Left cardiac atrium (tissue), 4 donors: ENCODE results near the gene NCEH1. TPM values are rescaled to one million over a fixed set of nuclear protein-coding genes. Genes with fewer than 3 reads are reported as not detected.
"Not testable (repeated sequence)": the region's sequence is repeated elsewhere in the genome, so short reads cannot be mapped to it uniquely, and the experiment has no call there.

Experiments used
- ATAC-seq, 2 donors: fragments of 200-7000 bp; cut with Tn5 transposase; one replicate each; pipeline ENCODE4 v1.9.1; 2020; ENCODE audit warnings: mild to moderate bottlenecking in 2 of 2, moderate library complexity in 2 of 2
- DNase-seq: peaks from one replicate; pipeline ENCODE4 v3.0.0-alpha.2; 2020
- intact Hi-C, 2 donors: fragments of 100-400 bp; cut with DNase I; formaldehyde crosslinking; loops; one replicate each; pipeline versions ENCODE4 v1.14.1 to v1.15.1; 2022 to 2023
- total RNA-seq, 2 donors: library from RNA; stranded (reverse); fragmentation: NEBNext Ultra II Directional; extraction: Animal tissue kit (Norgen Biotek cat#: 25700); gene quantifications; one replicate each; pipeline ENCODE4 v1.2.1, GENCODE V29; 2021
- donor health status: DM: no; HTN: yes; CAD: no.
- donor health status: DM: no; HTN: yes; CAD: no; lungs with severe emphysema.
- donor health status: DM: yes; HTN: yes; CAD: no.
- donor health status: Dilated cardiomyopathy.

NCEH1 gene
- total RNA-seq, 2 donors from 2014 or later, result 21.4 to 25.5 TPM

- intact Hi-C loops, result no loop called here
- DNase-seq, result no peak
- peak in 1 of 2 donors; percentile 58 for ATAC-seq
Observed at GRCh38 chr3:172687501-172687900, 23.4 kb downstream of the NCEH1 start.

- intact Hi-C loops, result no loop called here
- DNase-seq (no peak), ATAC-seq (no peak)
Observed at GRCh38 chr3:172685331-172686214, 25.3 kb downstream of the NCEH1 start.

GRCh38 chr3:172680684-172681083, 30.2 kb downstream of the NCEH1 start:
- intact Hi-C loops, result no loop called here
- DNase-seq (no peak), ATAC-seq (no peak)

GRCh38 chr3:172679599-172679998, 31.3 kb downstream of the NCEH1 start:
- DNase-seq, result no peak
- no peak for ATAC-seq
- intact Hi-C loops, result no loop called here

GRCh38 chr3:172678068-172678467, 32.8 kb downstream of the NCEH1 start:
- DNase-seq, result no peak
- intact Hi-C loops, result no loop called here

GRCh38 chr3:172676196-172676922, 34.5 kb downstream of the NCEH1 start:
- intact Hi-C loops, result no loop called here
- ATAC-seq (peak; percentile 53 to 56), DNase-seq (no peak)

More at GRCh38 chr3:172678068-172678467, 32.8 kb downstream of the NCEH1 start:
- no peak for ATAC-seq

GRCh38 chr3:172675441-172676193, 35.2 kb downstream of the NCEH1 start:
- ATAC-seq (peak in 1 of 2 donors; percentile 14), DNase-seq (no peak)
- intact Hi-C loops, result no loop called here

- DNase-seq, result peak; percentile 54
- intact Hi-C loops, result loop anchor here in 1 of 2 donors (5.0 kb wide), 1 partner anchor 39 kb away; the partner anchor contains the start of gene NCEH1
- ATAC-seq, result peak in 1 of 2 donors; percentile 63
Observed at GRCh38 chr3:172673210-172673679, 37.6 kb downstream of the NCEH1 start.

- no peak for ATAC-seq
- DNase-seq, result no peak
- intact Hi-C loops, result loop anchor here in 1 of 2 donors (5.0 kb wide), 1 partner anchor 337 kb away; no protein-coding TSS in a partner anchor
Observed at GRCh38 chr3:172669021-172669420, 41.8 kb downstream of the NCEH1 start.

GRCh38 chr3:172666873-172667694, 43.8 kb downstream of the NCEH1 start:
- DNase-seq, result peak; percentile 74
- peak; percentile 97 to 98 for ATAC-seq
- intact Hi-C loops, result loop anchor here in 1 of 2 donors (2.0 to 5.0 kb wide), 2 partner anchors 178 to 335 kb away; no protein-coding TSS in a partner anchor

GRCh38 chr3:172666181-172666872, 44.5 kb downstream of the NCEH1 start:
- intact Hi-C loops, result loop anchor here in 1 of 2 donors (2.0 to 5.0 kb wide), 2 partner anchors 178 to 334 kb away; no protein-coding TSS in a partner anchor
- DNase-seq, result no peak
- ATAC-seq, result peak in 1 of 2 donors; percentile 13

GRCh38 chr3:172665510-172665909, 45.4 kb downstream of the NCEH1 start:
- ATAC-seq, result not testable (repeated sequence)
- intact Hi-C loops, result loop anchor here in 1 of 2 donors (5.0 kb wide), 1 partner anchor 333 kb away; no protein-coding TSS in a partner anchor

GRCh38 chr3:172660421-172660820, 50.4 kb downstream of the NCEH1 start:
- intact Hi-C loops, DNase-seq, ATAC-seq: not testable (repeated sequence)

More at GRCh38 chr3:172665510-172665909, 45.4 kb downstream of the NCEH1 start:
- not testable (repeated sequence) for DNase-seq

GRCh38 chr3:172659246-172660002, 51.4 kb downstream of the NCEH1 start:
- DNase-seq (no peak), ATAC-seq (peak in 1 of 2 donors; percentile 52)
- intact Hi-C loops, result loop anchor here in 1 of 2 donors (10.0 kb wide), 1 partner anchor 55 kb away; no protein-coding TSS in a partner anchor

- ATAC-seq (peak in 1 of 2 donors; percentile 89), DNase-seq (no peak)
- intact Hi-C loops, result loop anchor here in 1 of 2 donors (10.0 kb wide), 1 partner anchor 54 kb away; no protein-coding TSS in a partner anchor
Observed at GRCh38 chr3:172658344-172659245, 52.3 kb downstream of the NCEH1 start.
